Mucosa of descending colon (tissue), 3 donors: ENCODE data around the gene TMEM123. TPM values are rescaled to one million over a fixed set of nuclear protein-coding genes. Genes with fewer than 3 reads are reported as not detected.

Experiments used
- ATAC-seq: fragments of 200-7000 bp; cut with Tn5 transposase; one replicate; pipeline ENCODE4 v1.9.1; 2020; ENCODE audit warnings: mild to moderate bottlenecking, moderate library complexity
- DNase-seq, 3 donors: peaks; one replicate each; pipeline ENCODE4 v3.0.0-alpha.2; 2020
- H3K36me3 ChIP-seq: fragments of 200-600 bp; one replicate; pipeline ENCODE4 v1.8.0; 2021; ENCODE audit warnings: low read depth, mild to moderate bottlenecking
- H3K4me1 ChIP-seq: fragments of 200-600 bp; one replicate; pipeline ENCODE4 v1.8.0; 2021; ENCODE audit warnings: low read depth, mild to moderate bottlenecking
- H3K4me3 ChIP-seq: fragments of 200-600 bp; one replicate; pipeline ENCODE4 v1.8.0; 2021; ENCODE audit warnings: mild to moderate bottlenecking
- H3K9me3 ChIP-seq: fragments of 200-600 bp; one replicate; pipeline ENCODE4 v1.8.0; 2021; ENCODE audit warnings: mild to moderate bottlenecking
- CTCF ChIP-seq: fragments of 200-600 bp; IDR thresholded peaks from one replicate; pipeline ENCODE4 v1.8.0; 2022; ENCODE audit warnings: antibody characterized with exemption, mild to moderate bottlenecking
- intact Hi-C, 2 donors: fragments of 100-400 bp; cut with DNase I in 1 of 2; cut with micrococcal nuclease in 1 of 2; formaldehyde crosslinking; loops; one replicate each; pipeline versions ENCODE4 v1.11.0 to v1.11.1; 2022; cut with DNase I, micrococcal nuclease
- total RNA-seq, 3 donors: library from RNA; stranded (reverse); fragmentation: NEBNext Ultra II Directional in 2 of 3; extraction: Animal tissue kit (Norgen Biotek cat#: 25700) in 2 of 3; gene quantifications; one replicate each; pipeline versions ENCODE4 v1.2.1 to v1.2.4, GENCODE V29; 2021 to 2023
- donor health status: DM: no; HTN: no; CAD: no; lungs with moderate emphysema.
- donor health status: DM: no; HTN: no; CAD: no.
- donor health status: DM: no; HTN: yes; CAD: no.

TMEM123 gene
- total RNA-seq, 3 donors from 2014 or later = 153 to 205 (median 157) TPM

- Histone ChIP-seq H3K9me3 (peaks cover 5% of the 10 kb centered on the region), H3K4me3 (no peak overlapping the region), H3K4me1 (no peaks in the 10 kb centered on the region), H3K36me3 (no peaks in the 10 kb centered on the region)
- no peak for DNase-seq
- no peak for ATAC-seq
- TF ChIP-seq CTCF = no peak
- intact Hi-C loops = no loop called here
Measured at GRCh38 chr11:102420547-102420946, 32.0 kb downstream of the TMEM123 start.

- H3K4me1 ChIP-seq = peaks cover 7% of the 10 kb centered on the region
- intact Hi-C loops = no loop called here
- ATAC-seq (no peak), DNase-seq (no peak)
- H3K9me3 ChIP-seq = peaks cover 5% of the 10 kb centered on the region
- no peak overlapping the region for H3K4me3 ChIP-seq
- no peak for TF ChIP-seq CTCF
- H3K36me3 ChIP-seq = no peaks in the 10 kb centered on the region
Measured at GRCh38 chr11:102419181-102419580, 33.4 kb downstream of the TMEM123 start.

- Histone ChIP-seq H3K9me3 (peaks cover 5% of the 10 kb centered on the region), H3K4me3 (no peak overlapping the region), H3K4me1 (peaks cover 7% of the 10 kb centered on the region), H3K36me3 (no peaks in the 10 kb centered on the region)
- ATAC-seq (no peak), DNase-seq (no peak)
- intact Hi-C loops = no loop called here
- no peak for TF ChIP-seq CTCF
Measured at GRCh38 chr11:102416976-102417375, 35.6 kb downstream of the TMEM123 start.

- no peak for TF ChIP-seq CTCF
- peaks cover 5% of the 10 kb centered on the region for H3K9me3 ChIP-seq
- no peaks in the 10 kb centered on the region for H3K36me3 ChIP-seq
- H3K4me1 ChIP-seq = peaks cover 7% of the 10 kb centered on the region
- ATAC-seq (peak; percentile 92), DNase-seq (no peak)
- intact Hi-C loops = no loop called here
- H3K4me3 ChIP-seq = no peak overlapping the region
Measured at GRCh38 chr11:102415304-102415916, 37.2 kb downstream of the TMEM123 start.

GRCh38 chr11:102414559-102414958 lies 38.0 kb downstream of the TMEM123 start:
- ATAC-seq (peak; percentile 51), DNase-seq (no peak)
- Histone ChIP-seq H3K9me3 (peaks cover 5% of the 10 kb centered on the region), H3K4me1 (peaks cover 7% of the 10 kb centered on the region), H3K36me3 (no peaks in the 10 kb centered on the region), H3K4me3 (no peak overlapping the region)
- intact Hi-C loops = no loop called here
- TF ChIP-seq CTCF = no peak

- Histone ChIP-seq H3K4me1 (peaks cover 7% of the 10 kb centered on the region), H3K36me3 (no peaks in the 10 kb centered on the region), H3K9me3 (peaks cover 5% of the 10 kb centered on the region), H3K4me3 (no peak overlapping the region)
- ATAC-seq (no peak), DNase-seq (no peak)
- intact Hi-C loops = no loop called here
- TF ChIP-seq CTCF = no peak
Measured at GRCh38 chr11:102413497-102413896, 39.1 kb downstream of the TMEM123 start.
